ENCODE results near the gene BMPR1A. TPM values are rescaled to one million over a fixed set of nuclear protein-coding genes. Genes with fewer than 3 reads are reported as not detected.
A peak's percentile ranks its signal among the peaks of the same experiment; 100 is the strongest.

Gene BMPR1A
- total RNA-seq, 1 experiment from 2014 or later = 94.3 TPM

DNA sequence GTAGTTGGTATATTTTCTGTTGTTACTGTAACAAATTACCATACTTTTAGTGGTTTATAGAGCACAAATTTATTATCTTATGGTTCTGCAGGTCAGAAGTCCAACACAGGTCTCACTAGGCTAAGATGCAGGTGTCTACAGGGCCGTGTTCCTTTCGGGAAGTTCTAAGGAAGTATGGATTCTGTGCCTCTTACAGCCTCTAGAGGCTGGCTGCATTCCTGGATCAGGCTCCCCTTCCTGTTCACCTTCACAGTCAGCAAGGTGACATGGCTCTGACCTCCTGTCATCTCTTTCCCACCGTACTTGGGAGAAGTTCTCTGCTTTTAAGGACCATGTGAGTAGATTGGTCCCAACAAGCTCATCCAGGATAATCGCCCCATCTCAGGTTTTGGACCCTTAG lies 37.3 kb downstream of the BMPR1A start:
- Histone ChIP-seq H3K27me3 (ENCODE audit: control insufficient read depth, insufficient read depth, low read length) (no peaks in the 10 kb centered on the region), H3K4me1 (ENCODE audit: control insufficient read depth, insufficient read depth, low read length) (peaks cover 14% of the 10 kb centered on the region; the same call in 1 of the 2 replicates), H3K9me3 (ENCODE audit: control insufficient read depth, insufficient read depth, low read depth, low read length) (no peaks in the 10 kb centered on the region), H3K36me3 (ENCODE audit: control insufficient read depth, insufficient read depth, low read length) (no peaks in the 10 kb centered on the region), H3K27ac (ENCODE audit: low read length) (no peak overlapping the region), H3K4me3 (ENCODE audit: low read depth in 2 of 2, low read length in 2 of 2) (no peak overlapping the region)
- DNase-seq (ENCODE audit: low read depth, low spot score) (no peak), ATAC-seq (no peak)
- POLR2A ChIA-PET = no interaction called here
- in situ Hi-C loops (cut with HindIII; ENCODE audit: low pct_unique_long_range_greater_than_20kb, low sequenced_read_pairs) = no loop called here
- TF ChIP-seq CTCF (IDR thresholded peaks at IDR 0.05) (no peak), SIN3A (IDR thresholded peaks at IDR 0.05; ENCODE audit: borderline replicate concordance, insufficient read depth, low read depth, low read length) (no peak)
- CTCF ChIA-PET = no interaction called here
- no TSS peak for BruUV-seq (replicated peaks)
- intact Hi-C loops (cut with micrococcal nuclease; ENCODE audit: unreplicated experiment) = no loop called here

GRCh38 chr10:86795353-86795752 lies 38.9 kb downstream of the BMPR1A start:
- CTCF ChIA-PET = no interaction called here
- H3K36me3 ChIP-seq (ENCODE audit: control insufficient read depth, insufficient read depth, low read length) = no peaks in the 10 kb centered on the region
- ATAC-seq (peak; percentile 91), DNase-seq (ENCODE audit: low read depth, low spot score) (peak; percentile 5)
- no peaks in the 10 kb centered on the region for H3K27me3 ChIP-seq (ENCODE audit: control insufficient read depth, insufficient read depth, low read length)
- no peaks in the 10 kb centered on the region for H3K9me3 ChIP-seq (ENCODE audit: control insufficient read depth, insufficient read depth, low read depth, low read length)
- no peak overlapping the region for H3K4me3 ChIP-seq (ENCODE audit: low read depth in 2 of 2, low read length in 2 of 2)
- POLR2A ChIA-PET = interaction anchor here (0.6 kb wide), 1 partner anchor 19 kb away, joined by 3 read pairs; no protein-coding TSS in a partner anchor
- in situ Hi-C loops (cut with HindIII; ENCODE audit: low pct_unique_long_range_greater_than_20kb, low sequenced_read_pairs) (no loop called here), intact Hi-C loops (cut with micrococcal nuclease; ENCODE audit: unreplicated experiment) (no loop called here)
- no peak for TF ChIP-seq TCF7L2 (IDR thresholded peaks at IDR 0.05; ENCODE audit: low read depth, low read length)
- TF ChIP-seq CTCF (IDR thresholded peaks at IDR 0.05) = no peak
- TF ChIP-seq REST (IDR thresholded peaks at IDR 0.05; ENCODE audit: insufficient read depth in 1 of 2, low read depth in 2 of 2, low read length in 1 of 2) = no peak
- no peak for TF ChIP-seq SIN3A (IDR thresholded peaks at IDR 0.05; ENCODE audit: borderline replicate concordance, insufficient read depth, low read depth, low read length)
- no peak for TF ChIP-seq POLR2AphosphoS5 (IDR thresholded peaks at IDR 0.05; ENCODE audit: low read depth, low read length)
- no peak overlapping the region for H3K27ac ChIP-seq (ENCODE audit: low read length)
- H3K4me1 ChIP-seq (ENCODE audit: control insufficient read depth, insufficient read depth, low read length) = peaks cover 15% of the 10 kb centered on the region; the same call in 1 of the 2 replicates
- TSS peak; percentile 22 for BruUV-seq (replicated peaks)

Data from Panc1 (cell line).